A549 treated with dexamethasone at 1 μM for 4 hours (cell line): ENCODE data around the gene TMEM126A. TPM values are rescaled to one million over a fixed set of nuclear protein-coding genes. Genes with fewer than 3 reads are reported as not detected.

Experiments used
- total RNA-seq: library from RNA; stranded (reverse); fragments of 200-300 nt; extraction: Qiagen RNA extraction; gene quantifications from 5 replicates; pipeline ENCODE4 v1.2.3, GENCODE V29; 2022

The TMEM126A gene
- 44.9 to 60.0 TPM (median 48.8 TPM) in 5 replicates for total RNA-seq

GRCh38 chr11:85647604-85648299 is at the start of gene TMEM126A:
TSS of gene TMEM126A (plus strand) at chr11:85647967. CDS start at chr11:85650256, 2,289 bp downstream.

GRCh38 chr11:85627332-85627997 is 20.3 kb upstream of the TMEM126A start, which contains the start of gene DLG2:
TSS of gene DLG2 (minus strand) at chr11:85627344.

GRCh38 chr11:85627998-85628770 is 19.6 kb upstream of the TMEM126A start, which contains the start of gene TMEM126B:
TSS of gene TMEM126B (plus strand) at chr11:85628593. CDS start at chr11:85628608, 15 bp downstream.

GRCh38 chr11:85664615-85665481 is 17.1 kb downstream of the TMEM126A start, which contains the start of gene CREBZF:
TSS of gene CREBZF (minus strand) at chr11:85665129. CDS start at chr11:85664875, 254 bp downstream.

GRCh38 chr11:85685820-85686459 is 38.2 kb downstream of the TMEM126A start, which contains the start of gene CCDC89:
TSS of gene CCDC89 (minus strand) at chr11:85686195. CDS start at chr11:85686130, 65 bp downstream.

Other genes with a start within 250 kb of the TMEM126A start
- gene DLG2, start 20.6 kb upstream of the TMEM126A start, total RNA-seq: 0.22 to 0.31 TPM (median 0.24 TPM) in 5 replicates
- gene TMEM126B, start 19.4 kb upstream of the TMEM126A start, total RNA-seq: 47.6 to 61.9 TPM (median 53.3 TPM) in 5 replicates
- 19.5 to 29.3 TPM (median 26.2 TPM) in 5 replicates for gene CREBZF, start 17.2 kb downstream of the TMEM126A start, total RNA-seq
- not detected in 5 replicates for gene CCDC89, start 38.2 kb downstream of the TMEM126A start, total RNA-seq
- gene SYTL2, start 163.2 kb downstream of the TMEM126A start, total RNA-seq: 6.8 to 12.5 TPM (median 7.7 TPM) in 5 replicates
- gene CCDC83, start 207.4 kb downstream of the TMEM126A start, total RNA-seq: not detected in 5 replicates